ENCODE data around the gene GAB3. TPM values are rescaled to one million over a fixed set of nuclear protein-coding genes. Genes with fewer than 3 reads are reported as not detected.

The GAB3 gene
- polyA plus RNA-seq, 1 of the 3 experiments (the other 2 are of a cell fraction): 4.5 TPM

DNA sequence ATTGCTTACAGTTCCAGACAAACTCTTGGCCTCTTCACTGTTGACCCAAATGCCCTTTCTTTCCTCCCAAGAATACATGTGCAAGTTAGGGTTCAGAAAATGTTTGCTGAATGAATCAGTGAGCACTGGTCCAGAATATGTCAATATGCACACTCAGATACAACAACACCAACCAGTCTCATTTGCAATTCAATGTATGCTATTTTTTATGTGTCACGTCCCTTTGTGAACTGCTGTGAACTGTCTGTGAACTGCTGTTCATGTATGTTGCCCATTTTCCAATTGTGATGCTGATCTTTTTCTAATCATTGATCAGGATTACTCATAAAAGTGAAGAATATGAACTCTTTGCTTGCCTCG is 17.8 kb downstream of the GAB3 start:
- TF ChIP-seq, protein P1, sequence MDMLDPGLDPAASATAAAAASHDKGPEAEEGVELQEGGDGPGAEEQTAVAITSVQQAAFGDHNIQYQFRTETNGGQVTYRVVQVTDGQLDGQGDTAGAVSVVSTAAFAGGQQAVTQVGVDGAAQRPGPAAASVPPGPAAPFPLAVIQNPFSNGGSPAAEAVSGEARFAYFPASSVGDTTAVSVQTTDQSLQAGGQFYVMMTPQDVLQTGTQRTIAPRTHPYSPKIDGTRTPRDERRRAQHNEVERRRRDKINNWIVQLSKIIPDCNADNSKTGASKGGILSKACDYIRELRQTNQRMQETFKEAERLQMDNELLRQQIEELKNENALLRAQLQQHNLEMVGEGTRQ (IDR thresholded peaks at IDR 0.05; ENCODE audit: borderline replicate concordance, low read depth, low read length): no peak
- TF ChIP-seq NRF1 (IDR thresholded peaks at IDR 0.05; ENCODE audit: low read depth, low read length): no peak
- TF ChIP-seq, protein P2, sequence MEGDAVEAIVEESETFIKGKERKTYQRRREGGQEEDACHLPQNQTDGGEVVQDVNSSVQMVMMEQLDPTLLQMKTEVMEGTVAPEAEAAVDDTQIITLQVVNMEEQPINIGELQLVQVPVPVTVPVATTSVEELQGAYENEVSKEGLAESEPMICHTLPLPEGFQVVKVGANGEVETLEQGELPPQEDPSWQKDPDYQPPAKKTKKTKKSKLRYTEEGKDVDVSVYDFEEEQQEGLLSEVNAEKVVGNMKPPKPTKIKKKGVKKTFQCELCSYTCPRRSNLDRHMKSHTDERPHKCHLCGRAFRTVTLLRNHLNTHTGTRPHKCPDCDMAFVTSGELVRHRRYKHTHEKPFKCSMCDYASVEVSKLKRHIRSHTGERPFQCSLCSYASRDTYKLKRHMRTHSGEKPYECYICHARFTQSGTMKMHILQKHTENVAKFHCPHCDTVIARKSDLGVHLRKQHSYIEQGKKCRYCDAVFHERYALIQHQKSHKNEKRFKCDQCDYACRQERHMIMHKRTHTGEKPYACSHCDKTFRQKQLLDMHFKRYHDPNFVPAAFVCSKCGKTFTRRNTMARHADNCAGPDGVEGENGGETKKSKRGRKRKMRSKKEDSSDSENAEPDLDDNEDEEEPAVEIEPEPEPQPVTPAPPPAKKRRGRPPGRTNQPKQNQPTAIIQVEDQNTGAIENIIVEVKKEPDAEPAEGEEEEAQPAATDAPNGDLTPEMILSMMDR (IDR thresholded peaks at IDR 0.05): no peak
- TF ChIP-seq MEF2A (IDR thresholded peaks at IDR 0.05; ENCODE audit: borderline replicate concordance, low read depth): no peak
- no peak for TF ChIP-seq TCF12 (IDR thresholded peaks at IDR 0.05)
- no peak for TF ChIP-seq FOSL2 (IDR thresholded peaks at IDR 0.05; ENCODE audit: borderline replicate concordance, low read depth)
- no peak for TF ChIP-seq RAD21 (IDR thresholded peaks at IDR 0.05; ENCODE audit: low read length)
- TF ChIP-seq TEAD4 (IDR thresholded peaks at IDR 0.05; ENCODE audit: borderline replicate concordance, insufficient read depth): no peak
- no peak for TF ChIP-seq ELF1 (IDR thresholded peaks at IDR 0.05)
- no peak for TF ChIP-seq YY1 (IDR thresholded peaks at IDR 0.05; ENCODE audit: low read depth)
- TF ChIP-seq GATA2 (CRISPR knock-in tag; IDR thresholded peaks at IDR 0.05): no peak
- no peak for TF ChIP-seq SIN3A (IDR thresholded peaks at IDR 0.05; ENCODE audit: borderline replicate concordance, low read depth, low read length)
- TF ChIP-seq, protein P3, sequence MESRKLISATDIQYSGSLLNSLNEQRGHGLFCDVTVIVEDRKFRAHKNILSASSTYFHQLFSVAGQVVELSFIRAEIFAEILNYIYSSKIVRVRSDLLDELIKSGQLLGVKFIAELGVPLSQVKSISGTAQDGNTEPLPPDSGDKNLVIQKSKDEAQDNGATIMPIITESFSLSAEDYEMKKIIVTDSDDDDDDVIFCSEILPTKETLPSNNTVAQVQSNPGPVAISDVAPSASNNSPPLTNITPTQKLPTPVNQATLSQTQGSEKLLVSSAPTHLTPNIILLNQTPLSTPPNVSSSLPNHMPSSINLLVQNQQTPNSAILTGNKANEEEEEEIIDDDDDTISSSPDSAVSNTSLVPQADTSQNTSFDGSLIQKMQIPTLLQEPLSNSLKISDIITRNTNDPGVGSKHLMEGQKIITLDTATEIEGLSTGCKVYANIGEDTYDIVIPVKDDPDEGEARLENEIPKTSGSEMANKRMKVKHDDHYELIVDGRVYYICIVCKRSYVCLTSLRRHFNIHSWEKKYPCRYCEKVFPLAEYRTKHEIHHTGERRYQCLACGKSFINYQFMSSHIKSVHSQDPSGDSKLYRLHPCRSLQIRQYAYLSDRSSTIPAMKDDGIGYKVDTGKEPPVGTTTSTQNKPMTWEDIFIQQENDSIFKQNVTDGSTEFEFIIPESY (IDR thresholded peaks at IDR 0.05; ENCODE audit: borderline replicate concordance, low read depth): no peak
- TF ChIP-seq, protein P4, sequence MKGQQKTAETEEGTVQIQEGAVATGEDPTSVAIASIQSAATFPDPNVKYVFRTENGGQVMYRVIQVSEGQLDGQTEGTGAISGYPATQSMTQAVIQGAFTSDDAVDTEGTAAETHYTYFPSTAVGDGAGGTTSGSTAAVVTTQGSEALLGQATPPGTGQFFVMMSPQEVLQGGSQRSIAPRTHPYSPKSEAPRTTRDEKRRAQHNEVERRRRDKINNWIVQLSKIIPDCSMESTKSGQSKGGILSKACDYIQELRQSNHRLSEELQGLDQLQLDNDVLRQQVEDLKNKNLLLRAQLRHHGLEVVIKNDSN (IDR thresholded peaks at IDR 0.05; ENCODE audit: borderline replicate concordance, low read depth): no peak
- no peak for TF ChIP-seq TAF1 (IDR thresholded peaks at IDR 0.05; ENCODE audit: borderline replicate concordance, low read depth, low read length)
- TF ChIP-seq JUND (IDR thresholded peaks at IDR 0.05): no peak
- Histone ChIP-seq H3K9me2 (no peaks in the 10 kb centered on the region), H2AFZ (ENCODE audit: low read depth) (no peak overlapping the region), H3K4me2 (peak overlapping the region; percentile 34), H3K4me3 (ENCODE audit: low read depth in 2 of 2, low read length in 1 of 2) (no peak overlapping the region), H3K9ac (no peak overlapping the region), H3K27me3 (ENCODE audit: insufficient read depth) (no peaks in the 10 kb centered on the region), H3K4me1 (ENCODE audit: control insufficient read depth in 1 of 2, insufficient read depth in 2 of 2, low read depth in 1 of 2, low read length in 1 of 2) (peaks cover 11 to 39% of the 10 kb centered on the region in 2 experiments), H4K20me1 (ENCODE audit: insufficient read depth) (no peaks in the 10 kb centered on the region), H3K27ac (ENCODE audit: low read depth in 2 of 2, low read length in 1 of 2) (peak overlapping the region in 1 of 2 experiments; percentile 46; a peak in 2 of 4 replicates), H3K9me3 (no peaks in the 10 kb centered on the region), H3K36me3 (replicated peaks in 1 of 2; ENCODE audit: control insufficient read depth in 1 of 2, insufficient read depth in 2 of 2, low read length in 1 of 2) (no peaks in the 10 kb centered on the region), H3K79me2 (ENCODE audit: insufficient read depth) (no peaks in the 10 kb centered on the region), H3F3A (replicated peaks; ENCODE audit: insufficient read depth) (peaks cover 18% of the 10 kb centered on the region)
- CTCF ChIA-PET: no interaction called here
- no peak for DNase-seq
- POLR2A ChIA-PET: no interaction called here
- 44% methylated on average over 2 of the region's 2 CpGs for whole genome bisulfite sequencing (ENCODE audit: low lambda C conversion rate)

All from SK-N-SH (cell line).